ENCODE results near the gene SYNGR2. TPM values are rescaled to one million over a fixed set of nuclear protein-coding genes. Genes with fewer than 3 reads are reported as not detected.

SYNGR2 gene, protein sequence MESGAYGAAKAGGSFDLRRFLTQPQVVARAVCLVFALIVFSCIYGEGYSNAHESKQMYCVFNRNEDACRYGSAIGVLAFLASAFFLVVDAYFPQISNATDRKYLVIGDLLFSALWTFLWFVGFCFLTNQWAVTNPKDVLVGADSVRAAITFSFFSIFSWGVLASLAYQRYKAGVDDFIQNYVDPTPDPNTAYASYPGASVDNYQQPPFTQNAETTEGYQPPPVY
- total RNA-seq (10 to 100 TPM; 81.9 to 92.2 (median 83.9) TPM), polyA plus RNA-seq (85.8 TPM)
- long read RNA-seq, donor 1, transcript SYNGR2-204 (3 exons, 2,125 nt), result minor isoform, 34 of 398 reads
- long read RNA-seq, donor 1, transcript SYNGR2-201 (4 exons, 2,325 nt), result major isoform, 328 of 398 reads
- long read RNA-seq, donor 1, transcript SYNGR2-209 (1 exons, 3,036 nt), result minor isoform, 9 of 398 reads
- long read RNA-seq, donor 1, partial matches to known transcripts, result 19 of 398 reads
- long read RNA-seq, donor 1, other reads (novel, unspliced or antisense), result 4 of 398 reads
- long read RNA-seq, donor 2, transcript SYNGR2-209 (1 exons, 3,036 nt), result minor isoform, 8 of 192 reads
- long read RNA-seq, donor 2, transcript SYNGR2-204 (3 exons, 2,125 nt), result minor isoform, 17 of 192 reads
- long read RNA-seq, donor 2, transcript SYNGR2-201 (4 exons, 2,325 nt), result major isoform, 154 of 192 reads
- long read RNA-seq, donor 2, partial matches to known transcripts, result 8 of 192 reads
- long read RNA-seq, donor 2, other reads (novel, unspliced or antisense), result 5 of 192 reads
- long read RNA-seq, donor 3, transcript SYNGR2-204 (3 exons, 2,125 nt), result minor isoform, 51 of 661 reads
- long read RNA-seq, donor 3, transcript SYNGR2-202 (5 exons, 949 nt), result minor isoform, 13 of 661 reads
- long read RNA-seq, donor 3, transcript SYNGR2-209 (1 exons, 3,036 nt), result minor isoform, 9 of 661 reads
- long read RNA-seq, donor 3, transcript SYNGR2-201 (4 exons, 2,325 nt), result major isoform, 565 of 661 reads
- long read RNA-seq, donor 3, partial matches to known transcripts, result 8 of 661 reads
- long read RNA-seq, donor 3, other reads (novel, unspliced or antisense), result 11 of 661 reads
- long read RNA-seq, donor 4, transcript SYNGR2-204 (3 exons, 2,125 nt), result minor isoform, 12 of 240 reads
- long read RNA-seq, donor 4, transcript SYNGR2-203 (3 exons, 1,553 nt), result minor isoform, 6 of 240 reads
- long read RNA-seq, donor 4, transcript SYNGR2-201 (4 exons, 2,325 nt), result major isoform, 208 of 240 reads
- long read RNA-seq, donor 4, partial matches to known transcripts, result 8 of 240 reads
- long read RNA-seq, donor 4, other reads (novel, unspliced or antisense), result 2 of 240 reads

DNA sequence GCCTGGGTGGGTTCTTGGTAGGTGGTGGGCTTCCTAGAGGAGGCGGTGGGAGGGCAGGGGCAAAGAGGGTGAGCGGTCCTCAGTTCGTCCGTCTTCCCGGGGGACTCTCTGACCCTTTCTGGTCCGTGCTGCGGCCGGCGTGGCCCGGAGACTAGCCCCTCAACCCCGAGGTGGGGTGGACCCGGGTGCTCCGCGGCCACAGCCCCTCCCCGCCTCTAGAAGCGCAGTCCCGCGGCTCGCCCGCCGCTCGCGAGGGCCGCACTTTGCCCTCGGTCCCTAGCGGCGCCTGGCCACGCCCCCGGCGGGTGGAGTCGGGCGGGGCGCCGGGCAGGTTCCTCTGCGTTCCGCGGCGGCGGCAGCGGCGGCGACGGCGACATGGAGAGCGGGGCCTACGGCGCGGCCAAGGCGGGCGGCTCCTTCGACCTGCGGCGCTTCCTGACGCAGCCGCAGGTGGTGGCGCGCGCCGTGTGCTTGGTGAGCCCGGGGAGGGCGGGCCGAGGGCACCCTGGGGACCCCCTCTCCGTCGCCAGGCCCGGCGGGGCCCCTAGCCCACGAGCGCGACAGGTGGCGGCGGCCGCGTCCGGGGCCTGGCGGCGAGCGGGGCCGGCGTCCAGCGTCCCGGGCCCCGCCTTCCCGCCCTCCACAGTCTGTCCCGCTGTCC lies at the start of gene SYNGR2:
SYNGR2 (plus strand) TSS at position 340 of the 661 bp plus-strand sequence; CDS start at position 376, 36 bp downstream.
- intact Hi-C loops (cut with DNase I), result no loop called here
- under 1% methylated on average over 84 of the region's 84 CpGs for WGBS
- Histone ChIP-seq H3K4me1 (ENCODE audit: control insufficient read depth, insufficient read depth, low read length) (peaks cover 3% of the 10 kb centered on the region), H3K4me3 (ENCODE audit: low read length) (peak within 1 kb of the TSS; percentile 89), H3K27ac (ENCODE audit: low read length) (peak within 1 kb of the TSS; percentile 26), H3K9me3 (ENCODE audit: control insufficient read depth, low read length) (no peaks in the 10 kb centered on the region), H3K27me3 (ENCODE audit: control insufficient read depth, insufficient read depth) (no peaks in the 10 kb centered on the region)
- ATAC-seq, result peak; percentile 76 to 77
- peak; percentile 83 to 94 (median 94) for DNase-seq

DNA sequence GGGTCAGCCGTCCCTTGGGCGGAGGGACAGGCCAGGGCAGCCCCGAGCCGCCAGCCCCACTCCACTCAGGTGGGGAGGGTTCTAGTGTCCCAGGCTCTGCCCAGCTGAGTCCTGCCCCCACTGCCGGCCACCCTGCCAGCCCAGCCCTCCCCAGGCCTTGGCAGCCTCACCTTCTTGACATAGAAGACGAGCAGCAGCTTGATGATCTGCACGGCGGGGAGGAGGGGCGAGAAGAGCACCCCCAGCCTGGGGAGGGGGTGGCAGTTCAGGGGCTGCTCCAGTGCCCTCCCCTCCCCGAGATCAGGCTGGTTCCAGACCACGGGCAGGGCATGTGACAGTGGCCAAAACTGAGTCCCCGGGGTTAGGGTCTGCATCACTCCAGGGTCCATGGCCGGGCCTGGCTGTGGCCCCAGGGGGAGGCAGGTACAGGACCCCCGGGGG lies 49.6 kb upstream of the SYNGR2 start:
- no peak overlapping the region for H3K4me3 ChIP-seq (ENCODE audit: low read length)
- no peaks in the 10 kb centered on the region for H3K4me1 ChIP-seq (ENCODE audit: control insufficient read depth, insufficient read depth, low read length)
- DNase-seq (peak in 1 of 3 donors; percentile 57), ATAC-seq (no peak)
- H3K27me3 ChIP-seq (ENCODE audit: control insufficient read depth, insufficient read depth), result no peaks in the 10 kb centered on the region
- intact Hi-C loops (cut with DNase I), result loop anchor here in 1 of 4 donors (10.0 kb wide), 1 partner anchor 56 kb away; no protein-coding TSS in a partner anchor
- WGBS, result 89% methylated on average over 14 of the region's 14 CpGs
- H3K9me3 ChIP-seq (ENCODE audit: control insufficient read depth, low read length), result no peaks in the 10 kb centered on the region
- H3K27ac ChIP-seq (ENCODE audit: low read length), result no peak overlapping the region

DNA sequence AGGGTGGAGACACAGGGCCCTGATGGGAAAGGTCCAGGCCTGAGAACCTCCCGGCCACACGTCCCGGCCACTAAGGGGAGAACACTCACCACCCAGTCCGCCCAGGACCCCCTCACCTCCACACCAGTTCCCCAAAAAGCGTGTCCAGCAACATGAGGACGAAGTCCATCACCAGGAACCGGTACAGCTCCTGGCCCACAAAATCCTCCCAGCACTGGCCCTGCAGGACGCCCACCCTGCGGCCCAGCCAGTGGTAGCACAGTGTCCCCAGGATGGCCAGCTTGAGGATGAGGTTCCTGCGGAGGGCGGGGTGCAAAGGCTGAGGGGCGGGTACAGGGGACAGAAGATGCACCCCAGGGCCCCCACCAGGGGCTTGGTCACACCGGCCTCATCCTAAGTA lies 47.8 kb upstream of the SYNGR2 start:
- H3K27me3 ChIP-seq (ENCODE audit: control insufficient read depth, insufficient read depth), result no peaks in the 10 kb centered on the region
- DNase-seq (peak in 1 of 3 donors; percentile 44), ATAC-seq (no peak)
- intact Hi-C loops (cut with DNase I), result no loop called here
- no peak overlapping the region for H3K4me3 ChIP-seq (ENCODE audit: low read length)
- no peaks in the 10 kb centered on the region for H3K9me3 ChIP-seq (ENCODE audit: control insufficient read depth, low read length)
- H3K27ac ChIP-seq (ENCODE audit: low read length), result no peak overlapping the region
- H3K4me1 ChIP-seq (ENCODE audit: control insufficient read depth, insufficient read depth, low read length), result no peaks in the 10 kb centered on the region
- 96% methylated on average over 13 of the region's 13 CpGs for WGBS

DNA sequence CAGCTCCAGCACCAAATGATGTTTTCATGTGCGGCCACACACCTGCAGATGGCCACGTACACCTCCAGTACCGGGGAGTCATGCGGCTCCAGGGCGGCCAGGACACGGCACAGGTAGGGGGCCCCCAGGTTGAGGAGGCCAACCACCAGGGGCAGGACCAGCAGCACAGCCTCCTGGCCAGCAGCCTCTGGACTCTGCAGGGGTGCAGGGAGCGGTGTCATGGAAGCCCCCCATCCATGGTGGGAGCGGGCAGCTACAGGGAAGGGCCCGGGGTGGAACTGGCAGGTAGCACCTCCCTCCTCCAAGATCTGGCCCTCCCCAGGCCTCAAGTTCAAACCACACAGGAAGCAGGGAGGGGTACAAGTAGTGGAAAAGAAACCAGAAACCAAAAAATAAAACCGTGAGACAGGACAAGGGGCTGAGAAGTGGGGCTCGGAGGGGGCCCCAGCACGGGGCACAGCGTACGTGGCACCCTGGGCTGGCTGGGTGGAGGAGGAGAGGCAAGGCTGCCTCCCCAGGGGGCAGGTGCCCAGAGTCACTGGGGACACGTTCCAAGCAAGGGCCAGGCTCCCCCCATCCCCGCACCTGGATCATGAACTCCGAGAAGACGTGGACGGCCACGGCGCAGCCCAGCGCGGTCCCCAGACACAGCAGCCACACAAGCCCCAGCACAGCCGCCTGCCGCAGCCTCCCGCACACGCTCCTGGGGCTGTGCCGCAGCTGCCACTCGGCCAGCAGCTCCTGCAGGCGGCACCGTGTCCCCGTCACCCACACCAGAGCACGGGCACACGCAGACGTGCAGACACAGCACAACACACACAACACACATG lies 47.2 kb upstream of the SYNGR2 start:
- Histone ChIP-seq H3K27me3 (ENCODE audit: control insufficient read depth, insufficient read depth) (no peaks in the 10 kb centered on the region), H3K4me3 (ENCODE audit: low read length) (no peak overlapping the region), H3K4me1 (ENCODE audit: control insufficient read depth, insufficient read depth, low read length) (no peaks in the 10 kb centered on the region), H3K27ac (ENCODE audit: low read length) (no peak overlapping the region), H3K9me3 (ENCODE audit: control insufficient read depth, low read length) (no peaks in the 10 kb centered on the region)
- 87% methylated on average over 35 of the region's 35 CpGs for WGBS
- intact Hi-C loops (cut with DNase I), result no loop called here
- ATAC-seq (no peak), DNase-seq (peak in 2 of 3 donors; percentile 55 to 59)

DNA sequence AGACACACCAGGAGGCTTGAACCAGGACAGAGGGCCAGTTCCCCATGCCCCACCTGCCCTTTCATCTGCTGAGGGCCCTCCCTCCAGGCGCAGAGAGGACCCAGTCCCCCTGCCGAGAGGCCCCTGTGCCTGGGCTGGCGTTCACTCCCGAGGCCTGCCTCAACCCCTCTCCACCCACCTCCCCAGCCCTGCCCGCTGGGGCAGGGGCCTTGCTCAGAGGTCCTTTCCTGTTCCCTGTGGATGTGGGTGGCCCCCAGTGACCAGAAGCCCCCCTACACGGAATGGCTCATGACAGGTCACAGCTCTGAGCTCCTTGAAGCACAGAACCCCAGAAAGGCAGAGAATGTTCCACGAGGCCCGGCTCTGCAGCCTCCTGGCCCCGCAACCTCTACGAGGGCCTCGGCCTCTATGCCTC lies 46.6 kb upstream of the SYNGR2 start:
- Histone ChIP-seq H3K4me3 (ENCODE audit: low read length) (no peak overlapping the region), H3K9me3 (ENCODE audit: control insufficient read depth, low read length) (no peaks in the 10 kb centered on the region), H3K27ac (ENCODE audit: low read length) (no peak overlapping the region), H3K27me3 (ENCODE audit: control insufficient read depth, insufficient read depth) (no peaks in the 10 kb centered on the region), H3K4me1 (ENCODE audit: control insufficient read depth, insufficient read depth, low read length) (peaks cover 2% of the 10 kb centered on the region)
- DNase-seq, result peak in 1 of 3 donors; percentile 48
- intact Hi-C loops (cut with DNase I), result no loop called here
- no peak for ATAC-seq
- 75% methylated on average over 11 of the region's 11 CpGs for WGBS

DNA sequence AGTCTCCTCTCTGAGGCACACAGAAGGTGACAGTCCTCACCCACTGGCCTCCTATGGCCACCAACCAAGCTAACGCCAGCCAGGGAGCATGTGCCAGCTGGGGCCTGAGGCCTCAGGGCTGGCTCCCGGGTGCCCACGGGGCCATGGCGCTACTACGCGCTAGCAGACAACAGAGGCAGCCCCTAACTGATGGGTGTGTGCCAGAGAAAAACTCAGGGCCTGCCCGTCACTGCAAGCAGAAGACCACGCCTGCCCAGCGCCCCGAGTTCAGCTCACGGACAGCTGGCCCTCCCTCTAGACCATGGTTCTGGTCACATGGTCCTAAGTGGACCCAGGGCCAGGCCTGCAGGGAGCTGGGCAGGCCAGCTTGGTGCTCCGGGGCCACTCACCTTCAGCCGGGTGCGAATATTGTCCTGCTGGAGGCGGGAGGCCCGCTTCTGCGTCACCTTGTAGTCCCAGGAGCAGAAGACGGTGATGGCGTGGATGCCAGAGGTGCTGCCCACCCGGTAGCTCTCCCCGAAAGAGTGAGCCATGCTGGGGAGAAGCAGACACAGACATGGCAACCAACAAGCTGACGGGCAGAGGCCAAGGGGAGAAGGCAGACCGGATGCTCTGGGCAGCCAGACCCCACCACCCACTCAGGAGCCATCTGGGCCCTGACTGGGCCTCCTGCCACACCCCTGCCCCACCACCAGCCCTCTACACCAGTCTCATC lies 46.0 kb upstream of the SYNGR2 start:
- H3K4me1 ChIP-seq (ENCODE audit: control insufficient read depth, insufficient read depth, low read length), result peaks cover 4% of the 10 kb centered on the region
- no peak overlapping the region for H3K27ac ChIP-seq (ENCODE audit: low read length)
- intact Hi-C loops (cut with DNase I), result no loop called here

DNA sequence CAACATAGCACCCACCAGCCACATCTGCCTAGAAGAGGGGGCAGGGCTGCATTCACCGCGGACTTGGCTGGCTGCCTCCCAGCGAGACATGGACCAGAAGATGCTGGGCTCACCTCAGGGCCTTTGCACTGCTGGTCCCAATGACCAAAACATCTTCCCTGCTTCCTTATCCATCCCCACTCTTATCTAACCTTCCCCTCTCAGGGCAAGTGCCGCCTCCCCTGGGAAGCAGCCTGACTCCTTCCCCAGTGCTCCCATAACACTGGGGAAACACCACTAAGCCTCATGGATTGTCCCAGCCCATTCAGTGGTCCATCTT lies 45.5 kb upstream of the SYNGR2 start:
- H3K4me1 ChIP-seq (ENCODE audit: control insufficient read depth, insufficient read depth, low read length), result peaks cover 4% of the 10 kb centered on the region
- 92% methylated on average over 4 of the region's 4 CpGs for WGBS
- H3K4me3 ChIP-seq (ENCODE audit: low read length), result no peak overlapping the region
- no peak overlapping the region for H3K27ac ChIP-seq (ENCODE audit: low read length)
- H3K27me3 ChIP-seq (ENCODE audit: control insufficient read depth, insufficient read depth), result no peaks in the 10 kb centered on the region
- H3K9me3 ChIP-seq (ENCODE audit: control insufficient read depth, low read length), result no peaks in the 10 kb centered on the region
- DNase-seq (peak in 1 of 3 donors; percentile 32), ATAC-seq (no peak)
- intact Hi-C loops (cut with DNase I), result no loop called here

More for the DNA sequence above, 46.0 kb upstream of the SYNGR2 start:
- no peaks in the 10 kb centered on the region for H3K27me3 ChIP-seq (ENCODE audit: control insufficient read depth, insufficient read depth)
- no peak overlapping the region for H3K4me3 ChIP-seq (ENCODE audit: low read length)
- WGBS, result 90% methylated on average over 23 of the region's 23 CpGs
- H3K9me3 ChIP-seq (ENCODE audit: control insufficient read depth, low read length), result no peaks in the 10 kb centered on the region
- ATAC-seq (no peak), DNase-seq (peak; percentile 11 to 53 (median 42))

DNA sequence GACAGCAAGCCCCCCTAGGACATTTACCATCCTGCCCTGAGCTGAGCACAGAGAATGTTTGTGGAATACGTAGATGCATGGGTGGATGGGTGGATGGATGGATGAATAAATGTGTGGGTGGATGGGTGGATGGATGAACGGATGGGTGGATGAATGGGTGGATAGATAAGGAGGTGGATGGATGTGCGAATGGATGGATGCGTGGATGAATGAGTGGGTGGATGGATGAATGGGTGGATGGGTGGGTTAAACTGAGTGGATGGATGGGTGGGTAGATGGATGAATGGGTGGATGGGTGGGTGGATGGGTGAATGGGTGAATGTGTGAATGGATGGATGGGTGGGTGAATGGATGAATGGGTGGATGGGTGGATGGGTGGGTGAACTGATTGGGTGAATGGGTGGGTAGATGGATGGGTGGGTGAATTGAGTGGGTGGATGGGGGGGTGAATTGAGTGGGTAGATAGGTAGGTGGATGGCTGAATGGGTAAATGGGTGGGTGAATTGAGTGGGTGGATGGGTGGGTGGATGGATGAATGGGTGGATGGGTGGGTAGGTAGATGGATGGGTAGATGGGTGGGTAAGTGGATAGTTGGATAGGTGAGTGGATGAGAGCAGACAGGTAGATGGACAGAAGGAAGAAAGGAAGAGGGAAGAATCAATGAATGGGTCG lies 45.0 kb upstream of the SYNGR2 start:
- peaks cover 4% of the 10 kb centered on the region for H3K4me1 ChIP-seq (ENCODE audit: control insufficient read depth, insufficient read depth, low read length)
- no peak for ATAC-seq

More for the DNA sequence above, 45.0 kb upstream of the SYNGR2 start:
- no peaks in the 10 kb centered on the region for H3K27me3 ChIP-seq (ENCODE audit: control insufficient read depth, insufficient read depth)
- no peaks in the 10 kb centered on the region for H3K9me3 ChIP-seq (ENCODE audit: control insufficient read depth, low read length)
- H3K4me3 ChIP-seq (ENCODE audit: low read length), result no peak overlapping the region
- H3K27ac ChIP-seq (ENCODE audit: low read length), result no peak overlapping the region
- WGBS, result 93% methylated on average over 5 of the region's 5 CpGs
- peak in 1 of 3 donors; percentile 1 for DNase-seq
- intact Hi-C loops (cut with DNase I), result no loop called here
